ENCODE measurements around the gene PELI2. TPM values are rescaled to one million over a fixed set of nuclear protein-coding genes. Genes with fewer than 3 reads are reported as not detected.

Gene PELI2
- total RNA-seq, 1 donor from 2014 or later: 16.2 TPM

DNA sequence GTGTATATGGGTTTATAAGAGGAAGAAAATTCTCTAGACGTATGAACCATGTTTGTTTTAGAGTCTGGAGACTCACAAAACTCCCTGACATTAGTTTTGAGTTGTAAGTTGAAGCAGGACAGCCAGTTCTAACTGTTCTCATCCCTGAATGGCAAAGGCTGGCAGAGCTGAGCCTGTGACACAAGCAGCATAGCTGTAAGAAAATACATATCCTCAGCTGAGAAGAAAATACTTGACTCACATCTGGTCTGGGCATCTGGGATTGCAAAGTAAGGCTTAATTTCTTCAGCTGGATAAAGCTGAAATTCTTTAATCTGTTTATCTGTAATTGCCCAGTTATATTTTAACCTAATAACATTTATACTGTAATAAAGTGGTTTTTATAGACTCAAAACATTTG lies 156.3 kb downstream of the PELI2 start:
- peaks cover 3% of the 10 kb centered on the region for H3K9me3 Mint-ChIP-seq
- DNase-seq (ENCODE audit: low read depth, low spot score): no peak
- no peak overlapping the region for H3K4me3 Mint-ChIP-seq
- H3K36me3 Mint-ChIP-seq (ENCODE audit: low read depth): peaks cover 5% of the 10 kb centered on the region
- H3K4me1 Mint-ChIP-seq: peaks cover 9% of the 10 kb centered on the region
- TF ChIP-seq, protein P1, sequence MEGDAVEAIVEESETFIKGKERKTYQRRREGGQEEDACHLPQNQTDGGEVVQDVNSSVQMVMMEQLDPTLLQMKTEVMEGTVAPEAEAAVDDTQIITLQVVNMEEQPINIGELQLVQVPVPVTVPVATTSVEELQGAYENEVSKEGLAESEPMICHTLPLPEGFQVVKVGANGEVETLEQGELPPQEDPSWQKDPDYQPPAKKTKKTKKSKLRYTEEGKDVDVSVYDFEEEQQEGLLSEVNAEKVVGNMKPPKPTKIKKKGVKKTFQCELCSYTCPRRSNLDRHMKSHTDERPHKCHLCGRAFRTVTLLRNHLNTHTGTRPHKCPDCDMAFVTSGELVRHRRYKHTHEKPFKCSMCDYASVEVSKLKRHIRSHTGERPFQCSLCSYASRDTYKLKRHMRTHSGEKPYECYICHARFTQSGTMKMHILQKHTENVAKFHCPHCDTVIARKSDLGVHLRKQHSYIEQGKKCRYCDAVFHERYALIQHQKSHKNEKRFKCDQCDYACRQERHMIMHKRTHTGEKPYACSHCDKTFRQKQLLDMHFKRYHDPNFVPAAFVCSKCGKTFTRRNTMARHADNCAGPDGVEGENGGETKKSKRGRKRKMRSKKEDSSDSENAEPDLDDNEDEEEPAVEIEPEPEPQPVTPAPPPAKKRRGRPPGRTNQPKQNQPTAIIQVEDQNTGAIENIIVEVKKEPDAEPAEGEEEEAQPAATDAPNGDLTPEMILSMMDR (conservative IDR thresholded peaks at IDR 0.05): no peak
- H3K27me3 Mint-ChIP-seq (ENCODE audit: low read depth): no peaks in the 10 kb centered on the region
- H3K27ac Mint-ChIP-seq (ENCODE audit: unreplicated experiment): no peak overlapping the region

DNA sequence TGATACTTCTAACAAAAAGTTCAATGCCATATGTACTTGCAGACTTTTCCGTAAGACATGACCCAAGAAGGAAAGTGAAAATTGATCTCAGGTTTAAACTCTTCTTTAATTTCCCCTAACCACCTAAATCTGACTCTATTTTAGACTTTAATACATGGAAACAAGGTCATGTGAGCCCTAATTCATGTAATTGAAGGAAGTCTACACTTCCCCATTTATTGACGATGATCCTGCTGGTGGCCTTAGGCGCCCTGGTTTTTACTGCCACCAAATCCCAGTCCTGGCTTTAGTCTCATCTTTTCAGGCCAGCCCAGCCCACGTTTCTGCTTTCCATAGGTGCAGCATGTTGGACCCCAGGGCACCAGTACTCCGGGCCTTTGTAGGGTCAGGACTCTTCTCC lies 157.9 kb downstream of the PELI2 start:
- no peak for DNase-seq (ENCODE audit: low read depth, low spot score)
- Mint-ChIP-seq H3K4me3 (no peak overlapping the region), H3K9me3 (peaks cover 3% of the 10 kb centered on the region), H3K4me1 (peaks cover 9% of the 10 kb centered on the region), H3K27ac (ENCODE audit: unreplicated experiment) (no peak overlapping the region), H3K27me3 (ENCODE audit: low read depth) (no peaks in the 10 kb centered on the region), H3K36me3 (ENCODE audit: low read depth) (peaks cover 5% of the 10 kb centered on the region)
- TF ChIP-seq, protein P1 (conservative IDR thresholded peaks at IDR 0.05): no peak

DNA sequence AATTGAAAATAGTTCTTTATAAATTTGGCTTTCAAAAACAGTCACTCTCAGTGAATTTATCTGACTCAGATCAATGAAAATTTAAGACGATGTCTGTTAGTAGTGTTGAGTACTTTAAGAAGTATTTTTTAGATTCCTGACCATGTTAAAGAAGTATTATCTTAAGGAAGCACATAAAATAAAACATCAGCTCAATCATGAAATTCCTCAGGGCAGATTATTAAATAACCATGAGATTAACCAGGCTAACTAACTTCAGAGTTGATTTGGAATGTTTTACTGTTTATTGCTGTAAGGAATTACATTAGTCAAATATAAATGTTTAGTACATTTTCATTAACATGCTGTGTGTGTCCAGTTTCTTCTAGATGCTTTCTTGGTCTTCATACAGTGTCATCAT lies 160.2 kb downstream of the PELI2 start:
- Mint-ChIP-seq H3K36me3 (ENCODE audit: low read depth) (peaks cover 5% of the 10 kb centered on the region), H3K9me3 (peaks cover 3% of the 10 kb centered on the region), H3K27ac (ENCODE audit: unreplicated experiment) (no peak overlapping the region), H3K4me1 (no peaks in the 10 kb centered on the region), H3K4me3 (no peak overlapping the region), H3K27me3 (ENCODE audit: low read depth) (no peaks in the 10 kb centered on the region)
- no peak for DNase-seq (ENCODE audit: low read depth, low spot score)
- TF ChIP-seq, protein P1 (conservative IDR thresholded peaks at IDR 0.05): no peak

DNA sequence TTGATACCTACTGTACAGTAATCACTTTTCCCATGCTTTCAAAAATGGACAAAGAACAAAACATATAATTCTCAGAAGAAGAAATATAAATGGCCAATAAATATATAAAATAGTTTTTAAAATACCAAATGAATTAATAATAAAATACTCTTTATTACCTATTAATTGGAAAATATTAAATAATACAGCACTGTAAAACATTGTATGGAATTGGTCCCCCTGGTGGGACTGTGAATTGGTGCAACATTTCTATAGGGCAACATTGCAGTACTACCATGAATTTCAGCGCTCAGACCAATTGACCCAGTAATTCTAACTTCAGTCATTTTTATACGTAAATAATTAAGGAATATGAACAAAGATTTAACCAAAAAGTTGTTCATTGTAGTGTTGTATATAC lies 162.6 kb downstream of the PELI2 start:
- H3K9me3 Mint-ChIP-seq: no peaks in the 10 kb centered on the region
- H3K27ac Mint-ChIP-seq (ENCODE audit: unreplicated experiment): no peak overlapping the region
- H3K4me3 Mint-ChIP-seq: no peak overlapping the region
- TF ChIP-seq, protein P1 (conservative IDR thresholded peaks at IDR 0.05): peak; percentile 45
- no peaks in the 10 kb centered on the region for H3K36me3 Mint-ChIP-seq (ENCODE audit: low read depth)
- H3K4me1 Mint-ChIP-seq: no peaks in the 10 kb centered on the region
- no peaks in the 10 kb centered on the region for H3K27me3 Mint-ChIP-seq (ENCODE audit: low read depth)
- no peak for DNase-seq (ENCODE audit: low read depth, low spot score)

DNA sequence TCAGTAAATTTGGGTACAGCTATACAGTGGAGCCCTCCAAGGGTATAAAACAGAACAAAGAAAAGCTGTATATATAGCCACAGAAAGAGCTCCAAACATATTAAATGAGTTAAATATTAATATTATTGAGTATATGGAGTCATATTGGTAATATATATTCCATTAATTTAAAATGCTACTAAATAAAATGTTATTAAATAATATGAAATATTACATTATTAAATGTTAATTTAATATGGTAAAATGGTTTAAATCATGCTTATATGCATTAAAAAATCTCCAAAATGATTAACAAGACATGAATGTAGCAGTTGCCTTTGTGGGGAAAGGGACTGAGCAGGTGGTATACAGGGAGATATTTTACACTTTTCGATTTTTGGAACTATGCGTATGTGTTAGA lies 164.0 kb downstream of the PELI2 start:
- H3K9me3 Mint-ChIP-seq: no peaks in the 10 kb centered on the region
- no peaks in the 10 kb centered on the region for H3K36me3 Mint-ChIP-seq (ENCODE audit: low read depth)
- H3K27me3 Mint-ChIP-seq (ENCODE audit: low read depth): no peaks in the 10 kb centered on the region
- no peak for DNase-seq (ENCODE audit: low read depth, low spot score)
- H3K4me1 Mint-ChIP-seq: no peaks in the 10 kb centered on the region
- H3K4me3 Mint-ChIP-seq: no peak overlapping the region
- TF ChIP-seq, protein P1 (conservative IDR thresholded peaks at IDR 0.05): no peak
- H3K27ac Mint-ChIP-seq (ENCODE audit: unreplicated experiment): no peak overlapping the region

DNA sequence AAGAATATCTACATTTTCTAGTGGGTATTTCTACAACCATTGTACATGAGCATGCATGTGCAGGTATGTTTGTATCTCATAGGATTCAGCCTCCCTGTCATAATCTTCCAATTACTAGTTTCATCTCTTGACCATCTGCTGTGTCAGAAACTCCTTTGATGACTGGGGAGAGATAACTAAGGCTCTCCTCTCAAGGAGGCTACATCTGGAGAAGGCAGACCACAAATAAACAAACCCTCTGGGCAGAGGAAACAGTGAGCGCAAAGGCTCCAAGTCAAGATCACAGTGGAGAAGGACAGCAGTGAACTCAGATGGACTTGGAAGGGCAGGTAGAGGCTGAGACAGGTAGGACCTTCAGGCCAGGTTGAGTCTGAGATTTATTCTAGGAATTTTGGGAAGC lies 166.4 kb downstream of the PELI2 start:
- TF ChIP-seq, protein P1 (conservative IDR thresholded peaks at IDR 0.05): no peak
- DNase-seq (ENCODE audit: low read depth, low spot score): no peak
- Mint-ChIP-seq H3K9me3 (no peaks in the 10 kb centered on the region), H3K27me3 (ENCODE audit: low read depth) (no peaks in the 10 kb centered on the region), H3K4me3 (no peak overlapping the region), H3K27ac (ENCODE audit: unreplicated experiment) (no peak overlapping the region), H3K36me3 (ENCODE audit: low read depth) (peaks cover 4% of the 10 kb centered on the region), H3K4me1 (no peaks in the 10 kb centered on the region)

Data from neural crest cell (in vitro differentiated cells).